ENCODE measurements around the gene SDC1.

The SDC1 gene

GRCh38 chr2:20212871-20213503 lies 11.9 kb downstream of the SDC1 start:
- H3K36me3 ChIP-seq (ENCODE audit: control insufficient read depth, insufficient read depth, low read length): no peaks in the 10 kb centered on the region; the same call in 1 of the 2 replicates
- H3K27ac ChIP-seq (ENCODE audit: low read depth, low read length): no peak overlapping the region
- no peak overlapping the region for H3K4me3 ChIP-seq (ENCODE audit: low read depth, low read length)
- peaks cover 17% of the 10 kb centered on the region for H3K4me1 ChIP-seq (ENCODE audit: control insufficient read depth, insufficient read depth, low read length)
- H3K9me3 ChIP-seq (ENCODE audit: control insufficient read depth, insufficient read depth, low read length): no peaks in the 10 kb centered on the region
- no peak overlapping the region for H3K9ac ChIP-seq (ENCODE audit: low read depth, low read length)
- no peaks in the 10 kb centered on the region for H3K27me3 ChIP-seq (ENCODE audit: control insufficient read depth, insufficient read depth, low read length)

- Histone ChIP-seq H3K4me3 (ENCODE audit: low read depth, low read length) (no peak overlapping the region), H3K4me1 (ENCODE audit: control insufficient read depth, insufficient read depth, low read length) (peaks cover 17% of the 10 kb centered on the region), H3K9ac (ENCODE audit: low read depth, low read length) (no peak overlapping the region), H3K27me3 (ENCODE audit: control insufficient read depth, insufficient read depth, low read length) (no peaks in the 10 kb centered on the region), H3K9me3 (ENCODE audit: control insufficient read depth, insufficient read depth, low read length) (no peaks in the 10 kb centered on the region), H3K27ac (ENCODE audit: low read depth, low read length) (no peak overlapping the region), H3K36me3 (ENCODE audit: control insufficient read depth, insufficient read depth, low read length) (no peaks in the 10 kb centered on the region; the same call in 1 of the 2 replicates)
Observed at GRCh38 chr2:20212459-20212870, 12.5 kb downstream of the SDC1 start.

GRCh38 chr2:20211860-20212458 lies 13.0 kb downstream of the SDC1 start:
- no peak overlapping the region for H3K27ac ChIP-seq (ENCODE audit: low read depth, low read length)
- no peaks in the 10 kb centered on the region for H3K27me3 ChIP-seq (ENCODE audit: control insufficient read depth, insufficient read depth, low read length)
- H3K9me3 ChIP-seq (ENCODE audit: control insufficient read depth, insufficient read depth, low read length): no peaks in the 10 kb centered on the region
- H3K4me1 ChIP-seq (ENCODE audit: control insufficient read depth, insufficient read depth, low read length): peaks cover 17% of the 10 kb centered on the region
- no peaks in the 10 kb centered on the region; the same call in 1 of the 2 replicates for H3K36me3 ChIP-seq (ENCODE audit: control insufficient read depth, insufficient read depth, low read length)
- no peak overlapping the region for H3K9ac ChIP-seq (ENCODE audit: low read depth, low read length)
- no peak overlapping the region for H3K4me3 ChIP-seq (ENCODE audit: low read depth, low read length)

- peaks cover 17% of the 10 kb centered on the region for H3K4me1 ChIP-seq (ENCODE audit: control insufficient read depth, insufficient read depth, low read length)
- H3K4me3 ChIP-seq (ENCODE audit: low read depth, low read length): no peak overlapping the region
- H3K36me3 ChIP-seq (ENCODE audit: control insufficient read depth, insufficient read depth, low read length): no peaks in the 10 kb centered on the region; the same call in 1 of the 2 replicates
- H3K27me3 ChIP-seq (ENCODE audit: control insufficient read depth, insufficient read depth, low read length): no peaks in the 10 kb centered on the region
- no peaks in the 10 kb centered on the region for H3K9me3 ChIP-seq (ENCODE audit: control insufficient read depth, insufficient read depth, low read length)
- H3K27ac ChIP-seq (ENCODE audit: low read depth, low read length): no peak overlapping the region
- no peak overlapping the region for H3K9ac ChIP-seq (ENCODE audit: low read depth, low read length)
Observed at GRCh38 chr2:20211420-20211819, 13.5 kb downstream of the SDC1 start.

- Histone ChIP-seq H3K27ac (ENCODE audit: low read depth, low read length) (no peak overlapping the region), H3K27me3 (ENCODE audit: control insufficient read depth, insufficient read depth, low read length) (no peaks in the 10 kb centered on the region), H3K9me3 (ENCODE audit: control insufficient read depth, insufficient read depth, low read length) (no peaks in the 10 kb centered on the region), H3K9ac (ENCODE audit: low read depth, low read length) (no peak overlapping the region), H3K36me3 (ENCODE audit: control insufficient read depth, insufficient read depth, low read length) (peaks cover under 1% of the 10 kb centered on the region; the same call in 1 of the 2 replicates), H3K4me3 (ENCODE audit: low read depth, low read length) (no peak overlapping the region), H3K4me1 (ENCODE audit: control insufficient read depth, insufficient read depth, low read length) (peaks cover 17% of the 10 kb centered on the region)
Observed at GRCh38 chr2:20210462-20210861, 14.5 kb downstream of the SDC1 start.

- Histone ChIP-seq H3K9me3 (ENCODE audit: control insufficient read depth, insufficient read depth, low read length) (no peaks in the 10 kb centered on the region), H3K4me1 (ENCODE audit: control insufficient read depth, insufficient read depth, low read length) (peaks cover 17% of the 10 kb centered on the region), H3K27ac (ENCODE audit: low read depth, low read length) (no peak overlapping the region), H3K36me3 (ENCODE audit: control insufficient read depth, insufficient read depth, low read length) (peaks cover 9% of the 10 kb centered on the region), H3K9ac (ENCODE audit: low read depth, low read length) (no peak overlapping the region), H3K4me3 (ENCODE audit: low read depth, low read length) (no peak overlapping the region), H3K27me3 (ENCODE audit: control insufficient read depth, insufficient read depth, low read length) (no peaks in the 10 kb centered on the region)
Observed at GRCh38 chr2:20209373-20210109, 15.4 kb downstream of the SDC1 start.

- Histone ChIP-seq H3K4me3 (ENCODE audit: low read depth, low read length) (no peak overlapping the region), H3K27me3 (ENCODE audit: control insufficient read depth, insufficient read depth, low read length) (no peaks in the 10 kb centered on the region), H3K4me1 (ENCODE audit: control insufficient read depth, insufficient read depth, low read length) (0 out of 2 replicates have a peak, but pooled peaks cover 8% of the 10 kb centered on the region), H3K36me3 (ENCODE audit: control insufficient read depth, insufficient read depth, low read length) (peaks cover 19% of the 10 kb centered on the region), H3K9ac (ENCODE audit: low read depth, low read length) (no peak overlapping the region), H3K27ac (ENCODE audit: low read depth, low read length) (peak overlapping the region; percentile 9), H3K9me3 (ENCODE audit: control insufficient read depth, insufficient read depth, low read length) (no peaks in the 10 kb centered on the region)
Observed at GRCh38 chr2:20208476-20208859, 16.5 kb downstream of the SDC1 start.

GRCh38 chr2:20207051-20207450 lies 17.9 kb downstream of the SDC1 start:
- Histone ChIP-seq H3K4me1 (ENCODE audit: control insufficient read depth, insufficient read depth, low read length) (no peaks in the 10 kb centered on the region), H3K9ac (ENCODE audit: low read depth, low read length) (no peak overlapping the region), H3K27ac (ENCODE audit: low read depth, low read length) (no peak overlapping the region), H3K4me3 (ENCODE audit: low read depth, low read length) (no peak overlapping the region), H3K27me3 (ENCODE audit: control insufficient read depth, insufficient read depth, low read length) (no peaks in the 10 kb centered on the region), H3K36me3 (ENCODE audit: control insufficient read depth, insufficient read depth, low read length) (peaks cover 34% of the 10 kb centered on the region), H3K9me3 (ENCODE audit: control insufficient read depth, insufficient read depth, low read length) (no peaks in the 10 kb centered on the region)

- H3K4me3 ChIP-seq (ENCODE audit: low read depth, low read length): no peak overlapping the region
- no peak overlapping the region for H3K27ac ChIP-seq (ENCODE audit: low read depth, low read length)
- no peak overlapping the region for H3K9ac ChIP-seq (ENCODE audit: low read depth, low read length)
- no peaks in the 10 kb centered on the region for H3K4me1 ChIP-seq (ENCODE audit: control insufficient read depth, insufficient read depth, low read length)
- H3K27me3 ChIP-seq (ENCODE audit: control insufficient read depth, insufficient read depth, low read length): no peaks in the 10 kb centered on the region
- H3K36me3 ChIP-seq (ENCODE audit: control insufficient read depth, insufficient read depth, low read length): peaks cover 44% of the 10 kb centered on the region
- no peaks in the 10 kb centered on the region for H3K9me3 ChIP-seq (ENCODE audit: control insufficient read depth, insufficient read depth, low read length)
Observed at GRCh38 chr2:20205915-20206524, 18.9 kb downstream of the SDC1 start.

- Histone ChIP-seq H3K9me3 (ENCODE audit: control insufficient read depth, insufficient read depth, low read length) (no peaks in the 10 kb centered on the region), H3K4me3 (ENCODE audit: low read depth, low read length) (no peak overlapping the region), H3K27ac (ENCODE audit: low read depth, low read length) (no peak overlapping the region), H3K36me3 (ENCODE audit: control insufficient read depth, insufficient read depth, low read length) (peaks cover 49% of the 10 kb centered on the region), H3K4me1 (ENCODE audit: control insufficient read depth, insufficient read depth, low read length) (no peaks in the 10 kb centered on the region), H3K9ac (ENCODE audit: low read depth, low read length) (no peak overlapping the region), H3K27me3 (ENCODE audit: control insufficient read depth, insufficient read depth, low read length) (no peaks in the 10 kb centered on the region)
Observed at GRCh38 chr2:20205069-20205468, 19.9 kb downstream of the SDC1 start.
